T-cell (primary cell): ENCODE data around the gene TMEM179. TPM values are rescaled to one million over a fixed set of nuclear protein-coding genes. Genes with fewer than 3 reads are reported as not detected.

Experiments
- ATAC-seq, 4 experiments: fragments of 200-7000 bp in 3 of 4; fragments of 150-1000 bp in 1 of 4; cut with Tn5 transposase; replicated peaks in 1 of 4; 1 replicate in 3 of 4; 2 replicates in 1 of 4; pipeline ENCODE4 v1.10.0; 2021; ENCODE audit warnings: moderate library complexity in 3 of 4, mild to moderate bottlenecking in 2 of 4, moderate number of reproducible peaks in 1 of 4
- CTCF ChIA-PET, 2 donors: fragments of 300-600 bp; sonication (Branson Sonifier 250); formaldehyde crosslinking; loops; one replicate each; lab custom pipeline; 2022; ENCODE audit warnings: antibody characterized with exemption in 2 of 2; lab: Charles Lee
- POLR2A ChIA-PET, 2 donors: fragments of 300-600 bp; sonication (Branson Sonifier 250); formaldehyde crosslinking; loops; one replicate each; lab custom pipeline; 2022; ENCODE audit warnings: antibody characterized with exemption in 2 of 2; lab: Charles Lee
- DNase-seq, 35 experiments: peaks; one replicate each; pipeline versions ENCODE4 v3.0.0 to v3.0.0-alpha.2; 2013 to 2023
- H3K27ac ChIP-seq: one replicate; pipeline ENCODE4 v1.5.1; 2013; ENCODE audit warnings: low read length
- H3K27me3 ChIP-seq, 2 experiments: replicated peaks in 1 of 2; 1 replicate in 1 of 2; 2 replicates in 1 of 2; pipeline versions ENCODE4 v1.6.1 to v1.7.0; 2013; ENCODE audit warnings: low read length in 1 of 2, mixed read lengths in 1 of 2; ENCODE audit not compliant: control insufficient read depth in 2 of 2, insufficient read depth in 2 of 2; ENCODE audit errors: extremely low read depth in 1 of 2
- H3K36me3 ChIP-seq, 2 donors: 1 replicate in 1 of 2; 2 replicates in 1 of 2; pipeline versions ENCODE4 v1.6.1 to v1.7.0; 2013; ENCODE audit warnings: low read length in 1 of 2; ENCODE audit not compliant: control insufficient read depth in 2 of 2, insufficient read depth in 1 of 2; ENCODE audit errors: extremely low read depth in 1 of 2
- H3K4me1 ChIP-seq, 2 experiments: 1 replicate in 1 of 2; 2 replicates in 1 of 2; pipeline versions ENCODE4 v1.6.1 to v1.7.0; 2013; ENCODE audit warnings: low read length in 2 of 2, mixed read lengths in 1 of 2; ENCODE audit not compliant: insufficient read depth in 2 of 2, control insufficient read depth in 1 of 2; ENCODE audit errors: extremely low read depth in 1 of 2
- H3K4me3 ChIP-seq, 2 donors: 1 replicate in 1 of 2; 2 replicates in 1 of 2; pipeline versions ENCODE4 v1.5.1 to v1.7.0; 2013; ENCODE audit warnings: mild to moderate bottlenecking in 2 of 2, low read length in 1 of 2, moderate library complexity in 1 of 2; ENCODE audit not compliant: control insufficient read depth in 1 of 2; ENCODE audit errors: extremely low read depth in 1 of 2
- H3K9me3 ChIP-seq: 2 replicates; pipeline ENCODE4 v1.7.0; 2013
- H3K27ac Mint-ChIP-seq, 2 donors: one replicate each; pipeline ENCODE4 v1.8.0; 2020 to 2021; ENCODE audit warnings: mild to moderate bottlenecking in 2 of 2, mixed read lengths in 2 of 2
- H3K27me3 Mint-ChIP-seq, 2 donors: one replicate each; pipeline ENCODE4 v1.8.0; 2021 to 2022; ENCODE audit warnings: mixed read lengths in 2 of 2
- H3K36me3 Mint-ChIP-seq: one replicate; pipeline ENCODE4 v1.8.0; 2021; ENCODE audit warnings: mixed read lengths
- H3K4me1 Mint-ChIP-seq, 3 donors: one replicate each; pipeline ENCODE4 v1.8.0; 2020 to 2022; ENCODE audit warnings: mixed read lengths in 3 of 3, mild to moderate bottlenecking in 1 of 3
- H3K4me3 Mint-ChIP-seq, 3 donors: one replicate each; pipeline ENCODE4 v1.8.0; 2020 to 2022; ENCODE audit warnings: mild to moderate bottlenecking in 3 of 3, mixed read lengths in 3 of 3, moderate library complexity in 3 of 3
- H3K9me3 Mint-ChIP-seq, 3 donors: one replicate each; pipeline ENCODE4 v1.8.0; 2020 to 2022; ENCODE audit warnings: mixed read lengths in 3 of 3
- WGBS: methylation state at CpG from one replicate; pipeline ENCODE4 v1.1.5; 2013; ENCODE audit warnings: missing lambda C conversion rate; ENCODE audit not compliant: insufficient coverage; 5-methylcytosine and 5-hydroxymethylcytosine counted together
- total RNA-seq, 35 experiments: library from RNA in 6 of 35; stranded (reverse) in 6 of 35; fragments of 120-200 nt in 1 of 35; gene quantifications; one replicate each; pipeline versions ENCODE4 v1.2.1 to v1.2.4 and lab custom pipeline; 2013 to 2026

The TMEM179 gene
- total RNA-seq, 5 donors from 2014 or later (not counting 1 experiment from before 2014, with no cell fraction given): not detected

GRCh38 chr14:104602315-104602932 is 2.1 kb downstream of the TMEM179 start:
- Histone ChIP-seq H3K4me3 (no peak overlapping the region), H3K27ac (no peak overlapping the region), H3K27me3 (peaks cover 0 to 75% of the 10 kb centered on the region in 2 experiments), H3K36me3 (no peaks in the 10 kb centered on the region), H3K4me1 (no peaks in the 10 kb centered on the region), H3K9me3 (no peaks in the 10 kb centered on the region)
- Mint-ChIP-seq H3K27me3 (peaks cover 32 to 66% of the 10 kb centered on the region in 2 donors), H3K9me3 (no peaks in the 10 kb centered on the region), H3K4me1 (peaks cover 1 to 6% (median 6%) of the 10 kb centered on the region in 3 donors), H3K4me3 (no peak overlapping the region), H3K27ac (no peak overlapping the region), H3K36me3 (no peaks in the 10 kb centered on the region)
- POLR2A ChIA-PET: no interaction called here
- no peak for DNase-seq
- CTCF ChIA-PET: no interaction called here
- no peak for ATAC-seq
- 75% methylated on average over 7 of the region's 11 CpGs for WGBS

- POLR2A ChIA-PET: no interaction called here
- no peak for ATAC-seq
- no peak for DNase-seq
- Mint-ChIP-seq H3K36me3 (no peaks in the 10 kb centered on the region), H3K4me3 (no peak overlapping the region), H3K4me1 (peaks cover 1 to 6% (median 6%) of the 10 kb centered on the region in 3 donors), H3K9me3 (no peaks in the 10 kb centered on the region), H3K27ac (no peak overlapping the region), H3K27me3 (peaks cover 28 to 63% of the 10 kb centered on the region in 2 donors)
- H3K9me3 ChIP-seq: no peaks in the 10 kb centered on the region
- H3K27ac ChIP-seq: no peak overlapping the region
- H3K4me1 ChIP-seq: no peaks in the 10 kb centered on the region
- no peak overlapping the region for H3K4me3 ChIP-seq
- CTCF ChIA-PET: no interaction called here
- no peaks in the 10 kb centered on the region for H3K36me3 ChIP-seq
- H3K27me3 ChIP-seq: peaks cover 0 to 79% of the 10 kb centered on the region in 2 experiments
- WGBS: 66% methylated on average over 9 of the region's 9 CpGs
Observed at GRCh38 chr14:104601786-104602185, 2.8 kb downstream of the TMEM179 start.

GRCh38 chr14:104600805-104601204 is 3.8 kb downstream of the TMEM179 start:
- no peaks in the 10 kb centered on the region for H3K9me3 Mint-ChIP-seq
- no peak overlapping the region for H3K27ac Mint-ChIP-seq
- 76% methylated on average over 6 of the region's 8 CpGs for WGBS
- ChIA-PET CTCF (no interaction called here), POLR2A (no interaction called here)
- no peak overlapping the region for H3K4me3 Mint-ChIP-seq
- H3K27ac ChIP-seq: no peak overlapping the region
- H3K27me3 ChIP-seq: peaks cover 0 to 83% of the 10 kb centered on the region in 2 experiments
- H3K27me3 Mint-ChIP-seq: peaks cover 20 to 59% of the 10 kb centered on the region in 2 donors
- no peaks in the 10 kb centered on the region for H3K36me3 ChIP-seq
- no peak overlapping the region for H3K4me3 ChIP-seq
- no peaks in the 10 kb centered on the region for H3K9me3 ChIP-seq
- H3K4me1 ChIP-seq: no peaks in the 10 kb centered on the region
- H3K36me3 Mint-ChIP-seq: no peaks in the 10 kb centered on the region
- peaks cover 1 to 6% (median 5%) of the 10 kb centered on the region in 3 donors for H3K4me1 Mint-ChIP-seq
- DNase-seq: no peak
- no peak for ATAC-seq

GRCh38 chr14:104600141-104600643 is 4.4 kb downstream of the TMEM179 start:
- Histone ChIP-seq H3K36me3 (no peaks in the 10 kb centered on the region), H3K4me3 (no peak overlapping the region), H3K9me3 (no peaks in the 10 kb centered on the region), H3K27ac (no peak overlapping the region), H3K4me1 (no peaks in the 10 kb centered on the region), H3K27me3 (peaks cover 0 to 88% of the 10 kb centered on the region in 2 experiments)
- no peaks in the 10 kb centered on the region for H3K9me3 Mint-ChIP-seq
- no peak overlapping the region for H3K27ac Mint-ChIP-seq
- no peaks in the 10 kb centered on the region for H3K36me3 Mint-ChIP-seq
- POLR2A ChIA-PET: no interaction called here
- peaks cover 16 to 55% of the 10 kb centered on the region in 2 donors for H3K27me3 Mint-ChIP-seq
- H3K4me3 Mint-ChIP-seq: no peak overlapping the region
- WGBS: 26% methylated on average over 13 of the region's 14 CpGs
- DNase-seq: no peak
- CTCF ChIA-PET: interaction anchor here in 1 of 2 donors (0.6 kb wide), 1 partner anchor 309 kb away, joined by 5 read pairs; no protein-coding TSS in a partner anchor
- H3K4me1 Mint-ChIP-seq: peaks cover 0 to 6% (median 3%) of the 10 kb centered on the region in 3 donors
- ATAC-seq: no peak

GRCh38 chr14:104599446-104599845 is 5.1 kb downstream of the TMEM179 start:
- Mint-ChIP-seq H3K9me3 (no peaks in the 10 kb centered on the region), H3K4me1 (peaks cover 0 to 6% (median 3%) of the 10 kb centered on the region in 3 donors), H3K27me3 (peaks cover 13 to 54% of the 10 kb centered on the region in 2 donors), H3K36me3 (no peaks in the 10 kb centered on the region), H3K27ac (no peak overlapping the region), H3K4me3 (no peak overlapping the region)
- H3K27me3 ChIP-seq: peaks cover 0 to 86% of the 10 kb centered on the region in 2 experiments
- H3K4me1 ChIP-seq: no peaks in the 10 kb centered on the region
- CTCF ChIA-PET: no interaction called here
- no peak for DNase-seq
- H3K4me3 ChIP-seq: no peak overlapping the region
- H3K36me3 ChIP-seq: no peaks in the 10 kb centered on the region
- H3K9me3 ChIP-seq: no peaks in the 10 kb centered on the region
- WGBS: 96% methylated on average over 7 of the region's 7 CpGs
- no peak overlapping the region for H3K27ac ChIP-seq
- ATAC-seq: no peak
- POLR2A ChIA-PET: interaction anchor here in 1 of 2 donors (0.5 kb wide), 1 partner anchor 105 kb away, joined by 5 read pairs; no protein-coding TSS in a partner anchor

- H3K36me3 ChIP-seq: no peaks in the 10 kb centered on the region
- DNase-seq (no peak), ATAC-seq (no peak)
- no peak overlapping the region for H3K4me3 ChIP-seq
- Mint-ChIP-seq H3K27ac (no peak overlapping the region), H3K4me1 (peaks cover 0 to 6% (median under 1%) of the 10 kb centered on the region in 3 donors), H3K4me3 (no peak overlapping the region), H3K27me3 (peaks cover 13 to 51% of the 10 kb centered on the region in 2 donors), H3K36me3 (no peaks in the 10 kb centered on the region), H3K9me3 (no peaks in the 10 kb centered on the region)
- no peaks in the 10 kb centered on the region for H3K4me1 ChIP-seq
- ChIA-PET CTCF (no interaction called here), POLR2A (interaction anchor here in 1 of 2 donors (0.5 kb wide), 1 partner anchor 104 kb away, joined by 5 read pairs; no protein-coding TSS in a partner anchor)
- peaks cover 0 to 81% of the 10 kb centered on the region in 2 experiments for H3K27me3 ChIP-seq
- WGBS: 77% methylated on average over 5 of the region's 12 CpGs
- no peak overlapping the region for H3K27ac ChIP-seq
- H3K9me3 ChIP-seq: no peaks in the 10 kb centered on the region
Observed at GRCh38 chr14:104598910-104599273, 5.7 kb downstream of the TMEM179 start.
